GM23248 (cell line): ENCODE data around the gene IQGAP2.

ENCODE experiments used
- EZH2 ChIP-seq: fragments of 200-600 bp; sonication (generic); IDR thresholded peaks from 2 replicates; pipeline ENCODE4 v1.6.1; 2018; ENCODE audit warnings: antibody characterized with exemption, mild to moderate bottlenecking; ENCODE audit not compliant: insufficient read depth, poor library complexity, severe bottlenecking
- EZH2phosphoT487 ChIP-seq: fragments of 200-600 bp; sonication (generic); IDR thresholded peaks from 2 replicates; pipeline ENCODE4 v1.6.1; 2018; ENCODE audit warnings: antibody characterized with exemption, moderate library complexity, mild to moderate bottlenecking, low read depth; ENCODE audit not compliant: insufficient read depth

GRCh38 chr5:76479281-76479680 lies 76.2 kb downstream of the IQGAP2 start:
- TF ChIP-seq EZH2phosphoT487 (no peak), EZH2 (no peak)
